Natural killer cell (primary cell): Measurements from ENCODE around the gene THSD4. TPM values are rescaled to one million over a fixed set of nuclear protein-coding genes. Genes with fewer than 3 reads are reported as not detected.

Experiments
- ATAC-seq, 3 donors: fragments of 150-1000 bp in 2 of 3; fragments of 200-7000 bp in 1 of 3; cut with Tn5 transposase; 1 replicate in 1 of 3; 2 replicates in 2 of 3; pipeline ENCODE4 v1.10.0; 2021; ENCODE audit warnings: mild to moderate bottlenecking in 2 of 3, moderate library complexity in 2 of 3
- DNase-seq, 2 donors: peaks; one replicate each; pipeline versions ENCODE4 v3.0.0 to v3.0.0-alpha.2; 2013 to 2021; ENCODE audit warnings: mixed read lengths in 1 of 2
- H3K27ac ChIP-seq: one replicate; pipeline ENCODE4 v1.5.1; 2013; ENCODE audit warnings: mild to moderate bottlenecking, low read length
- H3K27me3 ChIP-seq: one replicate; pipeline ENCODE4 v1.6.1; 2013; ENCODE audit warnings: low read length; ENCODE audit not compliant: control insufficient read depth, insufficient read depth
- H3K36me3 ChIP-seq: one replicate; pipeline ENCODE4 v1.6.1; 2013; ENCODE audit warnings: low read length; ENCODE audit not compliant: control insufficient read depth, insufficient read depth
- H3K4me1 ChIP-seq: one replicate; pipeline ENCODE4 v1.6.1; 2013; ENCODE audit warnings: low read length; ENCODE audit not compliant: control insufficient read depth, insufficient read depth
- H3K4me3 ChIP-seq: one replicate; pipeline ENCODE4 v1.5.1; 2013; ENCODE audit warnings: low read length
- H3K9me3 ChIP-seq: one replicate; pipeline ENCODE4 v1.6.1; 2013; ENCODE audit warnings: low read length; ENCODE audit not compliant: control insufficient read depth, insufficient read depth
- H3K27ac Mint-ChIP-seq, 2 donors: one replicate each; pipeline ENCODE4 v1.8.0; 2022; ENCODE audit warnings: mild to moderate bottlenecking in 2 of 2, mixed read lengths in 2 of 2, moderate library complexity in 1 of 2
- H3K27me3 Mint-ChIP-seq, 2 donors: one replicate each; pipeline ENCODE4 v1.8.0; 2022; ENCODE audit warnings: low read depth in 2 of 2, mixed read lengths in 2 of 2
- H3K36me3 Mint-ChIP-seq: one replicate; pipeline ENCODE4 v1.8.0; 2022; ENCODE audit warnings: mixed read lengths
- H3K4me1 Mint-ChIP-seq, 2 donors: one replicate each; pipeline ENCODE4 v1.8.0; 2022; ENCODE audit warnings: mixed read lengths in 2 of 2
- H3K4me3 Mint-ChIP-seq: one replicate; pipeline ENCODE4 v1.8.0; 2022; ENCODE audit warnings: mild to moderate bottlenecking, moderate library complexity, mixed read lengths
- H3K9me3 Mint-ChIP-seq, 2 donors: one replicate each; pipeline ENCODE4 v1.8.0; 2022; ENCODE audit warnings: mixed read lengths in 2 of 2
- CTCF ChIP-seq: fragments of 200-600 bp; IDR thresholded peaks from one replicate; pipeline ENCODE4 v1.8.0; 2022; ENCODE audit warnings: antibody characterized with exemption
- WGBS: methylation state at CpG from one replicate; pipeline ENCODE4 v1.1.7; 2013; ENCODE audit warnings: missing lambda C conversion rate; ENCODE audit not compliant: insufficient coverage; 5-methylcytosine and 5-hydroxymethylcytosine counted together
- intact Hi-C: fragments of 100-400 bp; cut with micrococcal nuclease; formaldehyde crosslinking; loops from one replicate; pipeline ENCODE4 v1.14.2; 2022
- total RNA-seq, 4 donors: library from RNA; stranded (reverse); fragments of 120-200 nt in 1 of 4; gene quantifications; one replicate each; pipeline versions ENCODE4 v1.2.3 to v1.2.4, GENCODE V29; 2013 to 2022

Gene THSD4
- total RNA-seq, 3 donors from 2014 or later (not counting 1 experiment from before 2014, with no cell fraction given) = not detected

- Histone ChIP-seq H3K9me3 (no peaks in the 10 kb centered on the region), H3K36me3 (no peaks in the 10 kb centered on the region), H3K4me3 (no peak overlapping the region), H3K27me3 (peaks cover 5% of the 10 kb centered on the region), H3K4me1 (no peaks in the 10 kb centered on the region), H3K27ac (no peak overlapping the region)
- DNase-seq = peak in 1 of 2 donors; percentile 3
- H3K9me3 Mint-ChIP-seq = no peaks in the 10 kb centered on the region
- no peaks in the 10 kb centered on the region for H3K36me3 Mint-ChIP-seq
- no peak for ATAC-seq
- WGBS = 64% methylated on average over 6 of the region's 6 CpGs
- intact Hi-C loops = no loop called here
- no peak overlapping the region for H3K4me3 Mint-ChIP-seq
- H3K27ac Mint-ChIP-seq = no peak overlapping the region
- H3K4me1 Mint-ChIP-seq = peaks cover 20 to 28% of the 10 kb centered on the region in 2 donors
- peaks cover 0 to 20% of the 10 kb centered on the region in 2 donors for H3K27me3 Mint-ChIP-seq
- no peak for TF ChIP-seq CTCF
Observed at GRCh38 chr15:71294911-71295602, 179.8 kb downstream of the THSD4 start.

GRCh38 chr15:71295603-71296314 is 180.5 kb downstream of the THSD4 start:
- H3K36me3 Mint-ChIP-seq = no peaks in the 10 kb centered on the region

GRCh38 chr15:71296315-71296679 is 181.0 kb downstream of the THSD4 start:
- intact Hi-C loops = no loop called here
- ATAC-seq (no peak), DNase-seq (no peak)
- peaks cover 5% of the 10 kb centered on the region for H3K27me3 ChIP-seq
- Mint-ChIP-seq H3K4me3 (no peak overlapping the region), H3K4me1 (peaks cover 13 to 23% of the 10 kb centered on the region in 2 donors), H3K27me3 (peaks cover 0 to 20% of the 10 kb centered on the region in 2 donors), H3K27ac (no peak overlapping the region), H3K36me3 (no peaks in the 10 kb centered on the region), H3K9me3 (no peaks in the 10 kb centered on the region)
- H3K36me3 ChIP-seq = no peaks in the 10 kb centered on the region
- no peak overlapping the region for H3K27ac ChIP-seq
- no peak for TF ChIP-seq CTCF
- H3K9me3 ChIP-seq = no peaks in the 10 kb centered on the region
- H3K4me3 ChIP-seq = no peak overlapping the region
- WGBS = 96% methylated on average over 8 of the region's 8 CpGs
- H3K4me1 ChIP-seq = no peaks in the 10 kb centered on the region

More at GRCh38 chr15:71295603-71296314, 180.5 kb downstream of the THSD4 start:
- no peak overlapping the region for H3K27ac Mint-ChIP-seq
- intact Hi-C loops = no loop called here
- H3K9me3 Mint-ChIP-seq = no peaks in the 10 kb centered on the region
- Histone ChIP-seq H3K4me3 (no peak overlapping the region), H3K27ac (no peak overlapping the region), H3K36me3 (no peaks in the 10 kb centered on the region), H3K9me3 (no peaks in the 10 kb centered on the region), H3K4me1 (no peaks in the 10 kb centered on the region), H3K27me3 (peaks cover 5% of the 10 kb centered on the region)
- DNase-seq (no peak), ATAC-seq (no peak)
- no peak overlapping the region for H3K4me3 Mint-ChIP-seq
- H3K27me3 Mint-ChIP-seq = peaks cover 0 to 20% of the 10 kb centered on the region in 2 donors
- no peak for TF ChIP-seq CTCF
- 61% methylated on average over 3 of the region's 3 CpGs for WGBS
- H3K4me1 Mint-ChIP-seq = peaks cover 17 to 28% of the 10 kb centered on the region in 2 donors
